Stimulated activated CD8-positive, alpha-beta memory T cell treated with anti-CD3 and anti-CD28 coated beads, Interleukin-4, amount 100 ng/mL, for 24 hours (primary cell): Measurements from ENCODE around the gene ANP32B.
"Not testable (repeated sequence)": the region's sequence is repeated elsewhere in the genome, so short reads cannot be mapped to it uniquely, and the experiment has no call there.

Experiments
- DNase-seq: peaks from one replicate; pipeline ENCODE4 v3.0.0-alpha.2; 2020; ENCODE audit warnings: low read depth

ANP32B gene

DNA sequence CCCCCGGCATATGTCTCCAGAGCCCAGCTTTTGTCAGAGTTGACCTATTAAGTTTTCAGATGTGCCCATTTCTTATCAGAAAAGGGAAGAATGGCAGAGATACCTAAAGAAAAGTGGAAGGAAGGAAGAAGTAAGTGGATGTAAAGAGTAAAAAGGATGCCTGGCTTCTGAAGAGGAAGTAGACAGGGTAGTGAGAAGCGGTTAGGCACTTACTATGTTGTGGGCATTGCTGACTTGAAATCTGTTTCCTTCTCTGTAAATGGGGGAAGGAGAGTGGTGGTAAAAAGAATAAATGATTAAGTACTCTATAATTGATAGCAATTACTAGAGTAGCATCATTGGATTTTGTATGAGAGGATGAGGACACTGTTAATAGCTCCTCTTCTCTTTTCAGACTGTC, 9.9 kb downstream of the ANP32B start:
- DNase-seq = no peak

DNA sequence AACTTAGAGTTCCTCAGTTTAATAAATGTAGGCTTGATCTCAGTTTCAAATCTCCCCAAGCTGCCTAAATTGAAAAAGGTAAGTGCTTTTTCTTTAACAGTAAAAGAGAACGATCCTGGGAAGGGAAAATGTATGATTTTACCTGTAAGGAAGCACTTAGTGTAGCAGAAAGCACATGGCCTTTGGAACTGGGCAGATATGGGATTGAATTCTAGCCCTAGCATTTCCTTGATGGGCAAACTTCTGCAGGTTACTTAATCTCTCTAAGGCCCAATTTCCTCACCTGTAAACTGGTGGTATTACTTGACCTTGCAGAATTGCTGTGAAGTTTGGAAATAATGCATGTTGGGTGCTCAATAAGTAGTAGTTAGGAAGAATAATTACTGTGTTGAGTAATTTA, 11.6 kb downstream of the ANP32B start:
- no peak for DNase-seq

DNA sequence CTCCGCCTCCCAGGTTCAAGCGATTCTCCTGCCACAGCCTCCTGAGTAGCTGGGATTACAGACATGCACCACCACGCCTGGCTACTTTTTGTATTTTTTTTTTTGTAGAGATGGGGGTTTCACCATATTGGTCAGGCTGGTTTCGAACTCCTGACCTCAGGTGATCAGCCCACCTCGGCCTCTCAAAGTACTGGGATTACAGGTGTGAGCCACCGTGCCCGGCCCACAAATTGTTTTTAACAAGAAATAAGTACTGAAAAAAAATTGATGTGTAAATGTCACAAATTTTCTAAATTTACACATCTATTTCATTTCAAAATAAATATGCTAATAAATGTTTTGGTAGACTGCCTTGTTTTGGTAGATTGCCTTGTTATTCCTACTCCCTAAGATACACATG, 13.5 kb downstream of the ANP32B start:
- DNase-seq = not testable (repeated sequence)

DNA sequence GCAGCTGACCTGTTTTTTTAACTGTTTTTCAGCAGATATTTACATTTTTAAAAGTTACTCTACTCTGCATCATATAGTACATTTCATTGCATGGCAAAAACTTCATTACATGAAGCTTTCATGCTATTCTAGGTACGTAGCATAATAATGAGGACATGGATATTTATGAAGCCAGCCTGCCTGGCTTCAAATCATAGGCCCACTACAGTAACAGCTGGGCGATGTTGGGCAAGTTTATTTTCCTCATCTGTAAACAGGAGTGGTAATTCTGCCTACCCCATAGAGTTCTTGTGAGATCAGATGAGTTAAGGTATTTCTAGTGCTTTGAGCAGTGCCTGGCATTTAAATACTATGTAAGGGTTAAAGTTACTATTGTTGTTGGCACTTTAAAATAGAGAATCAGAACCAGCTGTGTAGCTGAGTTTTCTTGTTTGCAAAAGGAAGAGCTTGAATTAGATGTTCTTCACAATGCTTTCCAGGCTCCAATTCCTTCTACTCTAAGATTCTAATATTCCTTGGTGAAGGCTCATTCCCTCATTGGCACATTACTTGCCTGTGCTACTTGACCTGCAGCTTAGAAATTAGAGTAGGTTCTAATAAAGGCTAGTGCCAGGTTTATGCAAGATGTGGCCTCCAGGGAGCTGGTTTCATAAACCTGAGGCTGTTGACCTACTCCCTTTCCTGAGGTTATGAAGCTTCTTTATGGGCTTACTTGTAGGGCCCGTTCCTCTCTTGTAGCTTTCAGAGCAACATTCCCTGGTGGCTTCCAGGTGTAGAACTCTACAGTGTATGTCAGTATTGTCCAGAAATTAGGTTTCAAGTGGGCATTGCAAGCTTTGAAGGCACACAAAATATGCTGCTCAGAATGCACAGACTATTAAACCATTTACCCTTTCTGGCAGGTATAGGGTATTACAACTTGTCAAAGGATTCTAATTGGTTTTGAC, 14.5 kb downstream of the ANP32B start:
- no peak for DNase-seq

DNA sequence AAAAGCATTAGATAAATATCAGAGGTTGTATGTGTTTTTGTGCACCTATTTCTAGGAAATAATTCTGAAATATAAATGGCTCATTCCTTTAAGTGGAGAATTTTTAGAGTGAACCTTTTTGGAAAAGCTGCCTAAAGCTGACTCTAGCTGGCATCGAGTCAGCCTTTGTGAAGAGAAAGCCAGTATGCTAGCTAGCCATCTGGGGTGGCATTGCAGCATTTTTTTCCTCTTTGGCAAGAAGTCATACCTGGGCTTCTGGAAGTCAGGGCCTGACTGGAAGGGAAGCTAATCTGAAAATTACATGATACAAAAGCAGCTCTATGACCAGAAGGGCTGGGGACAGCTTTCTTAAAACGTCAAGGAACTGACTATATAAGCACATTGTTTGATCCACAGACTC, 19.7 kb downstream of the ANP32B start:
- DNase-seq = no peak

DNA sequence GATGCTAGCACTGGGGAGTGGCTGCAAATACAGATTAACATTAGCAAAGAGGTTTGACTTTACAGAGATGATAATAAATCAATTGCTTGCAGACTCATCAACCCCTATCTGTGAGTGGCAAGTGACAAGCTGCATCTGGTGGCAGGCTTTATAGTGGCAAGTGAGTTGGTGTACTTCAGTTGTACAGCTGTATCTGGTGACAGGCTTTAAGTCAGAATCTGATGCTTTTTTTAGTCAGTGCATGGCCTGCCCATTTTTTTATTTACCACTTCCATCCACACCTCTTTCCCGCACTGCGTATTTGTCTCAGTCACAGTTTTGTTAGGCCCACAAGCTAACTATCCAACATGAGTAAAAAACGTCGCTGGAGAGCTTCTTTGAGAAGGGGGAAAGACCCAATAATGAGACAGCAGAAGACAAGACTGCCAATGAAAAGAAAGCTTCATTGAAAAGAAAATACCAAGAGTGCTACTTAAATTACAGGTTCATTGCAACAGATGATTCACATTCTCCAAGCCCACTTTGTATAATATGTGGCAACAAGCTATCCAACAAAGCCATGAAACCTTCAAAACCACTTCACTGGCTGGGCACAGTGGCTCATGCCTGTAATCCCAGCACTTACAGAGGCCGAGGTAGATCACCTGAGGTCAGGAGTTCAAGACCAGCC, 23.1 kb downstream of the ANP32B start:
- no peak for DNase-seq

DNA sequence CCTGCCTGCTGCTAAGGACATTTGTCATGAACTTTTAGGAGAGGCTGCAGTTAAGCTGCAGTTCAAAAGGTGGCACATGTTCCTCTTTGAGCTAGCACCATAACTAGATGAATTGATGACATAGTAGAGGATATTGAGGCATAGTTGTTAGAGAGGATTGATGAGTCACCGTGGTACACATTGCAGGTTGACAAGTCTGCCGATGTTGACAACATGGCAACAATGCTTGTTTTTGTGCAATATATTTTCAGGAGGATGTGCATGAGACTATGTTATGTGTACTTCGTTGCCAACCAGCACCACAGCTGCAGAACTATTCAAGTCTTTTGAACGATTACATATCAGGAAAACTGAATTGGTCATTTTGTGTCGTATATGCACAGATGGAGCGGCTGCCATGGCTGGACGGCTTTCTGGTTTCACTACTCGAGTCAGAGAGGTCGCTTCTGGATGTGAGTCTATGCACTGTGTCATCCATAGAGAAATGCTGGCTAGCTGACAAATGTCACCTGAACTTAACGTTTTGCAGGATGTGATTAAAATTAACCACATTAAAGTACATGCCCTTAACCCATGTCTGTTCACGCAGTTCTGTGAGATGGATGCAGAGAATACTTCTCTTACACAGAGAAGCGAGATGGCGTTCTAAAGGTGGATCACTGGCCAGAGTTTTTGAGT, 24.2 kb downstream of the ANP32B start:
- no peak for DNase-seq

DNA sequence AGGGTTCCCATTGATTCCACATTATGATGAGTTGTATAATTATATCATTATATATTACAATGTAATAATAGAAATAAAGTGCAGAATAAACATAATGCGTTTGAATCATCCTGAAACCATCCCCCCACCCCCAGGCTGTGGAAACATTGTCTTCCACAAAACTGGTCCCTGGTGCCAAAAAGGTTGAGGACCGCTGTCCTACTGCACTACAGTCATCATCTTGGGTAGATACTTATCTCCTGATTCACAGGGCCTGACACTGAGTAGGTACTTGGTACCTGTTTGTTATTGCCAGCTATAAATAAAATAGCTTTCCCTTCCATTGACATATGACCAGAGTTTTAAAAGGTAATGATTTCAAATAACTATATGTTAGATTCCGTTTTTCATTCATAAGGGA, 25.6 kb downstream of the ANP32B start:
- DNase-seq = no peak

DNA sequence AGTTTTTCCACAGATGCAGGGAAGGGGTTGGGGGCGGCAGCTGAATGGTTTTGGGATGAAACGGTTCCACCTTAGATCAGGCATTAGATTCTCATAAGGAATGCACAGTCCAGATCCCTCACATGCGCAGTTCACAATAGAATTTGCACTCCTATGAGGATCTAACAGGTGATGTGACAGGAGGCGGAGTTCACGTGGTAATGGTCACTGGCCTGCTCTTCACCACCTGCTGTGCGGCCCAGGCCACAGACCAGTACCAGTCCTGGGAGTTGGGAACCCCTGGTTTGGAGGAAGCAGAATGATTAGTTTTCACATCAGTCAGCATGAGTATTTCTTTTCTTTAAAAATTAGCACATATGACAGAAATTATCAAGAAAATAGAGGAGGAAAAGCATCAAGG, 26.3 kb downstream of the ANP32B start:
- no peak for DNase-seq

DNA sequence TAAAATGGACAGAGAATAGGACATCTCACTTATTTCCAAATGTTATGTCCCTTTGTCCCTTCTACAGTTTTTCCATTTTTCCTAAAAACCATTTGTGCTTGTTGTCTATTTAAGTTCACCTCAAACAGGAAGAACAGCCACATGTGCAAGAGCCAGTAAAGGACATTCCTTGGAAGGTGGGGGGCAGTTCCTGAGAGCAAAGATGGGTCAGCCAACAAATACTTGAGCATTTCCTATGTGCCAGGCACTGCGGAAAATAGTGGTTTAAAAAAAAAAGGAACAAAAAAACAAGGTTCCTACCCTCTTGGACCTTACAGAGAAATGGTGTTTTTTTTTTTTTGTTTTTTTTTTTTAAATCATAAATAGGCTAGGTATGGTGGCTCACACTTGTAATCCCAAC, 26.8 kb downstream of the ANP32B start:
- DNase-seq = no peak

DNA sequence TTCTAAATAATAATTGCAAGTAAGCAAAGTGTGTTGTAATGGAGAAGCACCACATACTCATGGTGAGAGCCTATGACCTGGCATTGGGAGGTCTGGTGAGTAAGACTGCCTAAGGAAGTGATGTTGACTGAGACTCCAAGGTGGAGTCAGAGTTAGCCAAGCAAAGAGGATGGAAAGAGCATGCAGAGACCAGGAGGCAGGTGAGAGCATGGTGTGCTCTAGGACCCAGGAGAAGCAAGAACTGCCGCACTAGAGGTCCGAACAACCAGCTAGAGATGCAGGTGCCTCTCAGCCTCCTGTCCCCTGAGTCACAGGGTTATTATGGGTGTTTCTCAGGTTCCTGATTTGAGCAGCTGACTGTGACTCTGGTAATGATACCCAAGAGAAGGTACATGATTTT, 27.3 kb downstream of the ANP32B start:
- no peak for DNase-seq

DNA sequence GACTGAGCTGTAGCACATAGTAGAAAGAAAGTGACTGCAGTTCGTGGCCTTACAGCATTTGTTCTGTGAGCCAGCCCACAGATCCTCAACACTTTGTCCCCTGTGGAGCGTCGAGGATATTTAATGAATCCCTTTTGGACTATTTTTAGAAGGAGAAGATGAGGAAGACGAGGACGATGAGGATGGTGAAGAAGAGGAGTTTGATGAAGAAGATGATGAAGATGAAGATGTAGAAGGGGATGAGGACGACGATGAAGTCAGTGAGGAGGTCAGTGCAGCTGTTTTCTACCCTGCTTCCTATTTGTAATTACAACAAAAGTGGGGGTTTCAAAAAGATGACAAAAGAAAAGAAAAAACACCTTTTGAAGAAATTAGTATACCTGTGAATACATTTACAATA, 28.0 kb downstream of the ANP32B start:
- no peak for DNase-seq

DNA sequence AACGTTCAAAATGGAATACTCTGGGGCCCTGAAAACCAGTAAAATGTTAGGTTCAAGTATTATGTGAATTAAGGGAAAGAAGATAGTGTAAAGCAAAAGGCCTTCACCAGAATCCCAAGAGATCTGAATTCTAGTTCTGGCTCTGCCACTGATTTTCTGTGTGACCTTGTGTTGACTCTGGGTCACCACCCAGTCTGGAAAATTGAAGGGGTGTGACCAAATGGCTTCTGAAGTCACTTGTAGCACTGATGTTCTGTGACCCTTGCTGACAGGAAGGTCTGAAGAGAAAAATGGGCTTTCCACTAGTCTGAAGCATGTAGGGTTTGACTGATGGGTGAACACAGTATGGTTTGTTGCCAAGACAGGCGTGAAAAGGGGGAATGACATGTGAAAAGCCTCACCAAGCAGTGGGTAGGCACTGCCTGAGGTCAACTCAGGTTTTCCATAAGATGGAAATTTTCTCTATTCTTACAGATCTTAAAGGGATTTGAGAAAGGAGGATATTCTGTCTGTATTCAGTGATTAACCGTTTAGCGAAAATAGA, 33.1 kb downstream of the ANP32B start:
- DNase-seq = no peak

DNA sequence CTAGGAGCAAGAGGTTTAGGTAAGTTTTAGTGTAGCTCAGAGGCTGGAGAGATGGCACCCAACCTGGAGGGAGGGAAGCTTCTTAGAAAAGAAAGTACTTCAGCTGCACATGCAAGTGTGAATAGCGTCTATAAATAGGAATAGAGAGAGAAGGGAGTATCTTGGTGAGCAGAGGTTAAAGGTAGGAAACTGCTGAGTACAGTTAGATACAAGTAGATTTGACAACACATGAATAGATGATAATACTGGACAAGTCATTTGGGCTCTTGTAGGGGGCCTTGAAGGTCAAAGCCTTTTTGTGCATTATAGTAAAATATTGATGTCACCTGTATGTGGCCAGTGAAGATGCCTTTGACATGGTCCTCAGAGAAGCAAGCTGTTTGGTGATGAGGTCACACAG, 34.2 kb downstream of the ANP32B start:
- no peak for DNase-seq

DNA sequence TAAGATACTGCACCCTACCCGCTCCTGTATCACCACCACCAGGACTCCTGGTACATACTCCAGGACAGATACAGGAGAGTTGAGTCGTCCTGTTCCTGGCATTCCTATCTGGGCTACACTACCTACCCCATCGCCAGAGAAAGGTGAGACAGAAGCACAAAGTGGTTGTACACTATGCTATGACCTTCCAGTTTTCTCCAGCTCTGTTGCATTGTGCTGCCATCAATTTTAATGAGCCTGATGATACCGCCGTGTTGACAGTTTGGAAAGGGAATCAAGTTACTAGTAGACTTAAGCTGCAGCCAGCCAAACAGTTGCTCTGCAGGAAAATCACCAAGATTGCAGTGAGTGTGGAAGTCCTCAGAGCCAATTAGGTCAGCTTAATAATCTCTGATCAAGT, 35.2 kb downstream of the ANP32B start:
- no peak for DNase-seq

DNA sequence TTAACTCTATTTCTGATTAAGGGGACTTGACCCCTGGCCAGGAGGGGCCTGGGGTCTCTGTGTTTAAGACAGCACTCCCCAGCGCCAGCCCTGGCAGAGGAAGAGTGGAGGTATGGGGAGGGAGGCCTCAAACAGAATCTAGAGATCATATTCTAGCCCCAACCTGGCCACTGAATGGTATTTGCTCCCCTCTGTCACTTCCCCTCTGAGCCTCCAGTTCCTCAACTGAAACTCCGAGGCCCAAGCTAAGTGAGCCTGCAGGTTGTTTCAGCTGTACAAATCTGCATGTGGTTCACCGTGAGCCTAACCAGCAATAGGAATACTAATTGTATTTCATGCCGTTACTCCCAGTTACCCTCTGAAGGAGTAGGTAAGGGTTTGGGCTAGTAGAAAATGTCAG, 36.0 kb downstream of the ANP32B start:
- DNase-seq = no peak

DNA sequence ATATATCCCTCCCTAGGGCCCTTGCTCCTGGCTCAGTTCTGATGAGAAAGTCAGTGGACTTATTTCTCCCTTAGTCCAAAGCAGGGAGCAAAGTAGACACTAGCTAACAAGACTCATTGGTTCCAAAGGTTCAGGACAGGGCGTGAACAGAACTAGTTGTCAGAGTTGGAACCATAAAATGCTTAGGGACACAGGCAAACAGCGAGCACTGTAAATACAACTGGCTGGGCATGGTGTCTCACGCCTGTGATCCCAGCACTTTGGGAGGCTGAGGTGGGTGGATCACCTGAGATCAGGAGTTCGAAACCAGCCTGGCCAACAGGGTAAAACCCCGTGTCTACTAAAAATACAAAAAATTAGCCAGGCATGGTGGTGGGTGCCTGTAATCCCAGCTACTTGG, 36.7 kb downstream of the ANP32B start:
- not testable (repeated sequence) for DNase-seq

DNA sequence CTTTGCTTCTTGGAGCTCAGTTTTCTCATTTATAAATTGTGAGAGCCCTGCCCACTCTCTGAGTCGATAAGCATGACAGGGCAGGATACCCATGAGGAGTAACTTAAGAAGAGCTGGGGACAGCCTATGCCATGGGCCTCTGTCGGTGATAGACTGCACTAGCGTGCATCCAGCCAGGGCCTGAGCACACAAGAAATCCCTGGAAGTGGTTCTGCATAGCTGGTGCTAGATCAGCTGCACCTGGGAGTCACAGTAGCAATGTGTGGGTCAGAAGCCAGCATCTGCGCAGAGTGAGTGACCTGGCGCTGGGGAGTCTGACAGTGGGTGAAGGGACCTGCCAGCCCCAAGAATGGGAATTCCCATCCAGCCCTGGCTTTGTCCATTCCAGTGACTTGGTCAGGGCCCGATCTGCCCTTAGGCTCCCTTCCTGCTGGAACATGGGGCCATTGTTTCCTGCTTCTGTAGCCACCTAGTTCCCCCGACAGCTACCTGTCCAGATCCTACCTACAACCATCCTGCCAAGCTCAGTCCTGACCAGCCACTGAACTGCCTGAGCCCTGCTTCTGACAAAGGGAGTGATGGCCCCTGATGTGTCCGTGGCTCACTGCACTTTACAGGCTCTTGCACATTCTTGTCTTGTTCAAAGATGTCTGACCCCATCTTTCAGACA, 37.5 kb downstream of the ANP32B start:
- DNase-seq = no peak

DNA sequence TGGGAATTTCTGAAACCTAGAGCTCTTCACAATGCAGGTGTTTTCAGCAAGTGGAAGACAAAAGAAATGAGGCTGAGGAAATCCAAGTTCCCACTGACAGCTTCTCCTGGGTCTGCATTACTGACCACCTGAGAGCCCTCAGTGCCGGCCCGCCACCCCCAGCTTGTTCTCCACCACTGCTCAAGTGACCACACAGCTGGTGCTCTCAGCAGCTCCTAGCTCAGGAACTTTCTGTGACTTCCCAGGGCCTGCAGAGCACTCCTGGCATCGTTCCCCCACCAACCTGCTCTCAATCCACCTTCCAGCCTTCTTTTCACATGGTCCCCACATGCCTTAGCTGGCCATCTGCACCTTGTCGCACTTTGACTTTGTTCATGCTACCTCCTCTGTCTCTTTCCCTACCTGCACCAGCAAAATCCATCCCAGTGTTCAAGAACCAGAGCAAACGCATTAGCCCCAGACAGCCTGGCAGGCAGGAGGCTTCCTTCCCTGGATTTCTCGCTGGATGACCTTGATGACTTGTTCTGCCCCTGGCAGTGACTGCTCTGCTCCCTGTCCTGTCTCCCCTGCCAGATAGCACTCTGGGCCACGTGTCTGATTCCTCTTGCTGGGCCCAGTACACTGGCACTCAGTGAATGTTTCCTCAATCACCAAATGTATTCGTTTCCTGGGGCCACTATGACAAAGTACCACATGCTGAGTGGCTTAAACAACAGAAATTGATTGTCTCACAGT, 38.3 kb downstream of the ANP32B start:
- DNase-seq = no peak

DNA sequence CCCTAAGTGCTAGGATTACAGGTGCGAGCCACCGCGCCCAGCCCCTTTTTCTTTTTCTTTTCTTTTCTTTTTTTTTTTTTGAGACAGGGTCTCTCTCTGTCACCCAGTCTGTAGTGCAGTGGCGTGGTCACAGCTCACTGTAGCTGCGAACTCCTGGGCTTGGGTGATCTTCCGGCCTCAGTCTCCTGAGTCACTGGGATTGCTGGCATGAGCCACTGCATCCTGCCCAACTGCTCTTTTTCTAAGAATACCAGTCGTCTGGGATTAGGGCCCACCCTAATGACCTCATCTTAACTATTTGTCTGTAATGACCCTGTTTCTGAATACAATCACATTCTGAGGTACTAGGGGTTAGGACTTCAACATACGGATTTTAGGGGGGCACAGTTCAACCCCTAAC, 39.3 kb downstream of the ANP32B start:
- DNase-seq = no peak

DNA sequence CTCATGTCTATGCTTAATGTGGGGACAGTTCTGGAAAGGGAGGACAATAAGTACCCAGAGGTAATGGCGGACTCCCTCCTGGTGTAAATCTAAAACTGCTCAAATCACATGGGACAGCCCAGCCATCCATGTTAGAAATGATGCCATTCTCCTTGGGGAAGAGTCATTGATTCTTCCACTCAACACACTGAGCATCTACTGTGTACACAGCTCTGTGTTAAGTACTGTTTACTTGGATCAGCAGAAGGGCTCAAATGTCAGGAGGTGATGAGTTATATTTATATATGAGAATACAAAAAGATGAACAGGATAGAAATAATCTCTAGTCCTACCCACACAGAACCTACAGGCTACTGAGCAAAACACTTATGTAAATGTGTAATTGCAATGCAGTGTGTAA, 41.6 kb downstream of the ANP32B start:
- no peak for DNase-seq
